ENCODE data around the gene ZNF608.

Gene ZNF608

GRCh38 chr5:124714910-124715309 lies 31.5 kb downstream of the ZNF608 start:
- DNase-seq, result no peak

- no peak for DNase-seq
These were observed 32.8 kb downstream of the ZNF608 start for GRCh38 chr5:124713595-124713994.

GRCh38 chr5:124712731-124713305 lies 33.6 kb downstream of the ZNF608 start:
- no peak for DNase-seq

- no peak for DNase-seq
These were observed 38.4 kb downstream of the ZNF608 start for GRCh38 chr5:124708086-124708485.

GRCh38 chr5:124707520-124707919 lies 38.9 kb downstream of the ZNF608 start:
- DNase-seq, result no peak

- no peak for DNase-seq
These were observed 39.6 kb downstream of the ZNF608 start for GRCh38 chr5:124706729-124707361.

- DNase-seq, result no peak
These were observed 40.4 kb downstream of the ZNF608 start for GRCh38 chr5:124706051-124706450.

- no peak for DNase-seq
These were observed 40.9 kb downstream of the ZNF608 start for GRCh38 chr5:124705577-124705976.

- no peak for DNase-seq
These were observed 41.7 kb downstream of the ZNF608 start for GRCh38 chr5:124704594-124705284.

GRCh38 chr5:124703995-124704394 lies 42.4 kb downstream of the ZNF608 start:
- no peak for DNase-seq

GRCh38 chr5:124702525-124702924 lies 43.9 kb downstream of the ZNF608 start:
- no peak for DNase-seq

- DNase-seq, result no peak
These were observed 44.5 kb downstream of the ZNF608 start for GRCh38 chr5:124701873-124702425.

GRCh38 chr5:124701016-124701415 lies 45.4 kb downstream of the ZNF608 start:
- DNase-seq, result no peak

GRCh38 chr5:124700333-124700732 lies 46.1 kb downstream of the ZNF608 start:
- no peak for DNase-seq

- DNase-seq, result no peak
These were observed 47.7 kb downstream of the ZNF608 start for GRCh38 chr5:124698770-124699169.

GRCh38 chr5:124697933-124698591 lies 48.4 kb downstream of the ZNF608 start:
- no peak for DNase-seq

- DNase-seq, result no peak
These were observed 48.9 kb downstream of the ZNF608 start for GRCh38 chr5:124697501-124697900.

- no peak for DNase-seq
These were observed 49.5 kb downstream of the ZNF608 start for GRCh38 chr5:124696898-124697297.

Measured in stimulated activated CD8-positive, alpha-beta memory T cell treated with anti-CD3 and anti-CD28 coated beads, Interleukin-4, amount 100 ng/mL, for 48 hours (primary cell).